H1 (cell line): Measurements from ENCODE around the gene CLEC2B. TPM values are rescaled to one million over a fixed set of nuclear protein-coding genes. Genes with fewer than 3 reads are reported as not detected.

Experiments used
- CTCF ChIA-PET: fragments of 300-600 bp; sonication (Branson Sonifier 250); formaldehyde crosslinking; loops from one replicate; lab custom pipeline; 2021; ENCODE audit not compliant: partially characterized antibody; lab: Charles Lee
- POLR2A ChIA-PET: fragments of 300-600 bp; sonication (Branson Sonifier 250); formaldehyde crosslinking; loops from one replicate; lab custom pipeline; 2021; ENCODE audit warnings: inconsistent platforms; ENCODE audit not compliant: partially characterized antibody; lab: Charles Lee
- DNase-seq, 2 experiments: peaks; one replicate each; pipeline versions ENCODE4 v3.0.0 to v3.0.0-alpha.2; 2010 to 2022; ENCODE audit warnings: low spot score in 2 of 2, low read depth in 1 of 2, mixed read lengths in 1 of 2
- FAIRE-seq: peaks from 2 replicates; lab custom pipeline; 2011; peaks lifted over from hg19 to GRCh38; lab: Jason Lieb, UNC
- H2AFZ ChIP-seq: 2 replicates; pipeline ENCODE4 v1.8.1; 2012; ENCODE audit warnings: low read length, inconsistent platforms
- H2AK5ac ChIP-seq: 2 replicates; pipeline ENCODE4 v1.6.1; 2013; ENCODE audit warnings: low read depth, low read length
- H2BK120ac ChIP-seq: replicated peaks from 2 replicates; pipeline ENCODE3; 2013; ENCODE audit warnings: low read depth, low read length, inconsistent platforms
- H2BK12ac ChIP-seq: 2 replicates; pipeline ENCODE4 v1.6.1; 2013; ENCODE audit warnings: low read depth, low read length
- H2BK15ac ChIP-seq: 2 replicates; pipeline ENCODE4 v1.6.1; 2013; ENCODE audit warnings: low read length
- H2BK20ac ChIP-seq: 2 replicates; pipeline ENCODE4 v1.6.1; 2013; ENCODE audit warnings: low read length
- H2BK5ac ChIP-seq: 2 replicates; pipeline ENCODE4 v1.6.1; 2013; ENCODE audit warnings: low read depth, low read length
- H3K14ac ChIP-seq: 2 replicates; pipeline ENCODE4 v1.6.1; 2013; ENCODE audit warnings: inconsistent platforms; ENCODE audit not compliant: insufficient read length
- H3K18ac ChIP-seq: 2 replicates; pipeline ENCODE4 v1.6.1; 2013; ENCODE audit warnings: low read length; ENCODE audit errors: extremely low read depth
- H3K23ac ChIP-seq: 2 replicates; pipeline ENCODE4 v1.6.1; 2013; ENCODE audit warnings: inconsistent platforms; ENCODE audit not compliant: insufficient read length
- H3K23me2 ChIP-seq: 2 replicates; pipeline ENCODE4 v1.6.1; 2013; ENCODE audit warnings: low read depth, low read length
- H3K27ac ChIP-seq: 2 replicates; pipeline ENCODE4 v1.6.1; 2011; ENCODE audit warnings: low read depth, low read length, inconsistent platforms
- H3K27me3 ChIP-seq, 4 experiments: replicated peaks in 1 of 4; 1 replicate in 1 of 4; 2 replicates in 3 of 4; pipeline versions ENCODE4 v1.6.1 to v1.8.1; 2011 to 2013; ENCODE audit warnings: low read length in 3 of 4, mild to moderate bottlenecking in 3 of 4, inconsistent platforms in 2 of 4, mixed read lengths in 2 of 4, moderate library complexity in 1 of 4; ENCODE audit not compliant: control insufficient read depth in 3 of 4, insufficient read depth in 3 of 4; ENCODE audit errors: extremely low read depth in 1 of 4
- H3K36me3 ChIP-seq, 4 experiments: 2 replicates each; pipeline versions ENCODE4 v1.6.1 to v1.8.1; 2011 to 2013; ENCODE audit warnings: mild to moderate bottlenecking in 4 of 4, low read length in 3 of 4, moderate library complexity in 2 of 4, control low read depth in 1 of 4, inconsistent platforms in 1 of 4; ENCODE audit not compliant: insufficient read depth in 4 of 4, control insufficient read depth in 2 of 4
- H3K4ac ChIP-seq: replicated peaks from 2 replicates; pipeline ENCODE3; 2013; ENCODE audit warnings: low read length, low read depth, mixed read lengths, inconsistent platforms; ENCODE audit not compliant: insufficient read length
- H3K4me1 ChIP-seq, 4 experiments: replicated peaks in 1 of 4; 1 replicate in 1 of 4; 2 replicates in 3 of 4; pipeline versions ENCODE4 v1.6.1 to v1.8.1; 2011 to 2013; ENCODE audit warnings: low read length in 3 of 4, inconsistent platforms in 2 of 4, mixed read lengths in 1 of 4; ENCODE audit not compliant: insufficient read depth in 4 of 4, control insufficient read depth in 3 of 4
- H3K4me2 ChIP-seq, 2 experiments: 2 replicates each; pipeline versions ENCODE4 v1.6.1 to v1.8.1; 2011 to 2013; ENCODE audit warnings: low read depth in 2 of 2, low read length in 2 of 2, control low read depth in 1 of 2, inconsistent platforms in 1 of 2, mild to moderate bottlenecking in 1 of 2; ENCODE audit not compliant: insufficient read depth in 1 of 2
- H3K4me3 ChIP-seq, 4 experiments: fragments of 200-600, 300-600 bp in 1 of 4; sonication (generic), shearing (Covaris generic), sonication (Bioruptor Twin) in 1 of 4; 2 replicates each; pipeline versions ENCODE4 v1.5.1 to v1.8.1; 2011 to 2016; ENCODE audit warnings: low read length in 4 of 4, low read depth in 3 of 4, control low read depth in 2 of 4, inconsistent platforms in 2 of 4, mild to moderate bottlenecking in 2 of 4, mixed read lengths in 1 of 4, moderate library complexity in 1 of 4; ENCODE audit not compliant: insufficient read depth in 2 of 4; ENCODE audit errors: extremely low read depth in 1 of 4
- H3K56ac ChIP-seq: replicated peaks from 2 replicates; pipeline ENCODE3; 2013; ENCODE audit warnings: low read depth, mild to moderate bottlenecking, mixed read lengths, low read length, inconsistent platforms; ENCODE audit not compliant: insufficient read length
- H3K79me1 ChIP-seq: 2 replicates; pipeline ENCODE4 v1.6.1; 2013; ENCODE audit warnings: low read depth, low read length, control low read depth
- H3K79me2 ChIP-seq, 2 experiments: 2 replicates each; pipeline versions ENCODE4 v1.6.1 to v1.8.1; 2012 to 2013; ENCODE audit warnings: low read length in 2 of 2, mild to moderate bottlenecking in 2 of 2, inconsistent platforms in 1 of 2; ENCODE audit not compliant: insufficient read depth in 2 of 2, control insufficient read depth in 1 of 2
- H3K9ac ChIP-seq, 4 experiments: replicated peaks in 1 of 4; 1 replicate in 1 of 4; 2 replicates in 3 of 4; pipeline versions ENCODE4 v1.6.1 to v1.8.1; 2011 to 2013; ENCODE audit warnings: low read depth in 3 of 4, low read length in 3 of 4, control low read depth in 2 of 4, mild to moderate bottlenecking in 2 of 4, moderate library complexity in 2 of 4, inconsistent platforms in 1 of 4; ENCODE audit errors: extremely low read depth in 1 of 4
- H3K9me3 ChIP-seq, 2 experiments: 2 replicates each; pipeline versions ENCODE4 v1.6.1 to v1.8.1; 2012 to 2013; ENCODE audit warnings: mild to moderate bottlenecking in 2 of 2, moderate library complexity in 2 of 2, control low read depth in 1 of 2, inconsistent platforms in 1 of 2, low read depth in 1 of 2, low read length in 1 of 2, mixed read lengths in 1 of 2; ENCODE audit not compliant: insufficient read depth in 2 of 2
- H4K20me1 ChIP-seq, 2 experiments: replicated peaks in 1 of 2; 2 replicates each; pipeline versions ENCODE3 to v1.8.1; 2011 to 2013; ENCODE audit warnings: inconsistent platforms in 2 of 2, low read length in 2 of 2, mild to moderate bottlenecking in 1 of 2; ENCODE audit not compliant: insufficient read depth in 2 of 2, control insufficient read depth in 1 of 2
- H4K5ac ChIP-seq: 2 replicates; pipeline ENCODE4 v1.6.1; 2013; ENCODE audit warnings: low read length, low read depth, mixed read lengths, inconsistent platforms; ENCODE audit not compliant: insufficient read length
- H4K8ac ChIP-seq: 2 replicates; pipeline ENCODE4 v1.8.0; 2013; ENCODE audit warnings: mild to moderate bottlenecking, moderate library complexity, low read length, inconsistent platforms; ENCODE audit not compliant: insufficient read depth; ENCODE audit errors: extremely low read depth
- H4K91ac ChIP-seq: replicated peaks from 2 replicates; pipeline ENCODE3; 2013; ENCODE audit warnings: low read length, mixed read lengths, inconsistent platforms; ENCODE audit not compliant: insufficient read length
- ATF2 ChIP-seq: IDR thresholded peaks from 2 replicates; pipeline ENCODE4 v1.6.1; 2012; ENCODE audit warnings: low read length, inconsistent platforms
- ATF3 ChIP-seq: IDR thresholded peaks from 2 replicates; pipeline ENCODE4 v1.6.1; 2011; ENCODE audit warnings: low read depth, mild to moderate bottlenecking, low read length; ENCODE audit not compliant: insufficient read depth
- CHD2 ChIP-seq: IDR thresholded peaks from 2 replicates; pipeline ENCODE4 v1.6.1; 2012; ENCODE audit warnings: low read length, improper control_type of control experiment
- NRF1 ChIP-seq: IDR thresholded peaks from 2 replicates; pipeline ENCODE4 v1.6.1; 2011; ENCODE audit warnings: mild to moderate bottlenecking, low read depth, low read length, improper control_type of control experiment
- POLR2AphosphoS5 ChIP-seq: IDR thresholded peaks from 2 replicates; pipeline ENCODE4 v1.6.1; 2011; ENCODE audit warnings: low read depth, low read length
- TAF1 ChIP-seq: IDR thresholded peaks from 2 replicates; pipeline ENCODE4 v1.6.1; 2011; ENCODE audit warnings: mild to moderate bottlenecking, low read depth, low read length
- TBP ChIP-seq: IDR thresholded peaks from 2 replicates; pipeline ENCODE4 v1.6.1; 2011; ENCODE audit warnings: low read depth, low read length, improper control_type of control experiment
- TEAD4 ChIP-seq: IDR thresholded peaks from 2 replicates; pipeline ENCODE4 v1.6.1; 2012; ENCODE audit warnings: low read depth, low read length, inconsistent platforms, mixed read lengths
- polyA plus RNA-seq, 7 experiments: library from polyadenylated mRNA; depleted of rRNA in 3 of 7; stranded (reverse) in 5 of 7; unstranded in 2 of 7; fragments of >200 nt in 5 of 7; fragments of 200-250 nt in 2 of 7; gene quantifications; 1 replicate in 5 of 7; 2 replicates in 1 of 7; 4 replicates in 1 of 7; pipeline versions ENCODE4 v1.2.1 to v1.2.3, GENCODE V29; 2011 to 2013; ENCODE audit warnings: missing spikeins in 2 of 7, mixed read lengths in 2 of 7
- total RNA-seq: library from RNA; stranded (reverse); fragmentation: NEBNext Ultra II Directional; extraction: Animal tissue kit (Norgen Biotek cat#: 25700); gene quantifications from 2 replicates; pipeline ENCODE4 v1.2.1, GENCODE V29; 2021

Gene CLEC2B
- total and polyA plus RNA-seq, 2 of the 8 experiments (the other 6 are each of a cell fraction or from before 2014, with no cell fraction given), result not detected

DNA sequence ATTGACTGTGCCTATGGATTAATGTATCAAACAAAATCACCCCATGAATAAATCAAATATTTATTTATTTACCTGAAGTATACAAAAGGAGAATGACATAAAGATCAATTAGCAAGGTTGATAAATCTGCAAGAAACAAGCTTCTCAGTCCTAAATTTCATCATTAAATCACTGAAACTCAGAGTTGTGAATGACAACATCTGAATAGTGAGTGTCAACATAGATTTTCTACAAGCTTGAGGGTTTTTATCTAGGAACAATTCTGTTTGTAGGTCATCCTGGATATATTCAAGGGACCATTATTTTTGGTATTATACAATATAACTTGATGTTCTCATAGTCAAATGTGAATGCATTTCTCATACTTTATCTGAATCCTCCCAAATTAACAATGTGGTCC is 59.3 kb downstream of the CLEC2B start:
- H2AK5ac ChIP-seq, result no peak overlapping the region
- H3K9ac ChIP-seq, result no peak overlapping the region
- no peak overlapping the region for H2BK15ac ChIP-seq
- FAIRE-seq, result no peak
- H4K5ac ChIP-seq, result no peak overlapping the region
- no peak overlapping the region for H2BK20ac ChIP-seq
- H4K8ac ChIP-seq, result no peak overlapping the region
- no peak for DNase-seq
- H3K4me1 ChIP-seq, result no peaks in the 10 kb centered on the region
- no peaks in the 10 kb centered on the region for H3K23me2 ChIP-seq
- H3K27me3 ChIP-seq, result no peaks in the 10 kb centered on the region
- CTCF ChIA-PET, result interaction anchor here (0.7 to 2.8 kb wide), 2 partner anchors 57 to 60 kb away, joined by 3 to 18 read pairs; no protein-coding TSS in a partner anchor
- H3K36me3 ChIP-seq, result no peaks in the 10 kb centered on the region
- H2BK5ac ChIP-seq, result no peak overlapping the region
- H3K9me3 ChIP-seq, result no peaks in the 10 kb centered on the region
- no peak overlapping the region for H3K4me3 ChIP-seq
- no peak overlapping the region for H3K14ac ChIP-seq
- no peak overlapping the region for H2BK12ac ChIP-seq
- H2AFZ ChIP-seq, result no peak overlapping the region
- no peak overlapping the region for H4K91ac ChIP-seq
- no peak overlapping the region for H3K56ac ChIP-seq
- no peaks in the 10 kb centered on the region for H3K79me2 ChIP-seq
- no peak overlapping the region for H3K4ac ChIP-seq
- POLR2A ChIA-PET, result no interaction called here
- H3K79me1 ChIP-seq, result no peaks in the 10 kb centered on the region
- no peak overlapping the region for H2BK120ac ChIP-seq
- H3K27ac ChIP-seq, result no peak overlapping the region
- H3K4me2 ChIP-seq, result no peak overlapping the region
- H3K18ac ChIP-seq, result no peak overlapping the region
- no peaks in the 10 kb centered on the region for H4K20me1 ChIP-seq
- TF ChIP-seq ATF2 (no peak), TEAD4 (no peak), TAF1 (no peak), TBP (no peak), CHD2 (no peak), POLR2AphosphoS5 (no peak), ATF3 (no peak), NRF1 (no peak)
- H3K23ac ChIP-seq, result no peak overlapping the region
